Measurements from ENCODE around the gene SMAD4. TPM values are rescaled to one million over a fixed set of nuclear protein-coding genes. Genes with fewer than 3 reads are reported as not detected.
A peak's percentile ranks its signal among the peaks of the same experiment; 100 is the strongest.
"Not testable (repeated sequence)": the region's sequence is repeated elsewhere in the genome, so short reads cannot be mapped to it uniquely, and the experiment has no call there.

Gene SMAD4
- total RNA-seq, 1 experiment from 2014 or later, result 108 TPM

GRCh38 chr18:51100385-51101120 is 70.5 kb downstream of the SMAD4 start:
- no peaks in the 10 kb centered on the region for H3K36me3 ChIP-seq
- H3K4me3 ChIP-seq, result no peak overlapping the region
- no peak overlapping the region for H3K27ac ChIP-seq
- H3K9me3 ChIP-seq (replicated peaks), result no peaks in the 10 kb centered on the region
- H3K27me3 ChIP-seq, result no peaks in the 10 kb centered on the region
- peaks cover 8% of the 10 kb centered on the region for H3K4me1 ChIP-seq
- no peak for DNase-seq

GRCh38 chr18:51107082-51107481 is 77.1 kb downstream of the SMAD4 start:
- no peaks in the 10 kb centered on the region for H3K4me1 ChIP-seq
- no peak overlapping the region for H3K27ac ChIP-seq
- H3K9me3 ChIP-seq (replicated peaks), result no peaks in the 10 kb centered on the region
- DNase-seq, result no peak
- H3K36me3 ChIP-seq, result no peaks in the 10 kb centered on the region
- H3K4me3 ChIP-seq, result no peak overlapping the region
- no peaks in the 10 kb centered on the region for H3K27me3 ChIP-seq

DNA sequence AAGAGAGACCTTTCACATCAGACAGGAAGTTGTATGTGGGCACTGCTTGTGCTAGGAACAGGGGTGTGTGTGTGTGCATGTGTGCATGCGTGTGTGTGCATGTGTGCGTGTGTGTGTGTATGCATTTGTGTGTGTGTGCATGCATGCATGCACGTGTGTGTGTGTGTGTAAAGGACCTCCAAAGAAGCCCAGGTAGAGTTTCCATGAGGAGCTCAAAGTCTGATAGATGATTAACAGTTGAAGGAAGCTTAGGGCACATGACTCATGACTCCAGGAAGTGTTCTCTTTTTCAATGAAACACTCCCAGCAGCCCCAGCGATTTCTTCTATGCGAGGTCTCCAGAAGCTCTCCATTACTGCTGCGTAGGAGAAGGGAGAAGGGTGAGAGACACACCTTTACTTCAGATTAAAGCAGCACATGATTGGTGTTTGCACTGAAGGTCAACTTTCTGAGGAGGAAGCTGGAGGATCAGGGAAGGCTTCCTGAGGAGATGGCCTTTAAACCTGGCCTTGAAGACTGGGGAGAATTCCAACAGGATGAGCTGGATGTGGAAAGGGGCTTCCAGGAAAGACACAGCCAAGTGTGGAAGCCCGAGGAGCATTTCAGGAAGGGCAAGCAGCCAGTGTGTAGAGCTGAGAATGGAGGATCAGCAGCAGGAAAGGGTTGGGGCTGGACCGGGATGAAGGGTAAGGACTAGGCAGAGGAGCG is 77.7 kb downstream of the SMAD4 start:
- H3K27ac ChIP-seq, result no peak overlapping the region
- H3K4me1 ChIP-seq, result no peaks in the 10 kb centered on the region
- H3K4me3 ChIP-seq, result no peak overlapping the region
- DNase-seq, result no peak
- no peaks in the 10 kb centered on the region for H3K27me3 ChIP-seq
- H3K9me3 ChIP-seq (replicated peaks), result 0 out of 2 replicates have a peak, but pooled peaks cover 2% of the 10 kb centered on the region
- H3K36me3 ChIP-seq, result no peaks in the 10 kb centered on the region

- Histone ChIP-seq H3K4me1 (no peaks in the 10 kb centered on the region), H3K4me3 (no peak overlapping the region), H3K27me3 (no peaks in the 10 kb centered on the region), H3K27ac (no peak overlapping the region), H3K9me3 (replicated peaks) (0 out of 2 replicates have a peak, but pooled peaks cover 2% of the 10 kb centered on the region), H3K36me3 (no peaks in the 10 kb centered on the region)
- DNase-seq, result no peak
Observed at GRCh38 chr18:51108330-51108729, 78.3 kb downstream of the SMAD4 start.

GRCh38 chr18:51110073-51110797 is 80.2 kb downstream of the SMAD4 start:
- Histone ChIP-seq H3K27me3 (no peaks in the 10 kb centered on the region), H3K4me3 (peak overlapping the region; percentile 25; the same call in 1 of the 2 replicates), H3K27ac (no peak overlapping the region), H3K9me3 (replicated peaks) (0 out of 2 replicates have a peak, but pooled peaks cover 2% of the 10 kb centered on the region), H3K36me3 (no peaks in the 10 kb centered on the region), H3K4me1 (no peaks in the 10 kb centered on the region)
- peak; percentile 49 to 63 for DNase-seq

DNA sequence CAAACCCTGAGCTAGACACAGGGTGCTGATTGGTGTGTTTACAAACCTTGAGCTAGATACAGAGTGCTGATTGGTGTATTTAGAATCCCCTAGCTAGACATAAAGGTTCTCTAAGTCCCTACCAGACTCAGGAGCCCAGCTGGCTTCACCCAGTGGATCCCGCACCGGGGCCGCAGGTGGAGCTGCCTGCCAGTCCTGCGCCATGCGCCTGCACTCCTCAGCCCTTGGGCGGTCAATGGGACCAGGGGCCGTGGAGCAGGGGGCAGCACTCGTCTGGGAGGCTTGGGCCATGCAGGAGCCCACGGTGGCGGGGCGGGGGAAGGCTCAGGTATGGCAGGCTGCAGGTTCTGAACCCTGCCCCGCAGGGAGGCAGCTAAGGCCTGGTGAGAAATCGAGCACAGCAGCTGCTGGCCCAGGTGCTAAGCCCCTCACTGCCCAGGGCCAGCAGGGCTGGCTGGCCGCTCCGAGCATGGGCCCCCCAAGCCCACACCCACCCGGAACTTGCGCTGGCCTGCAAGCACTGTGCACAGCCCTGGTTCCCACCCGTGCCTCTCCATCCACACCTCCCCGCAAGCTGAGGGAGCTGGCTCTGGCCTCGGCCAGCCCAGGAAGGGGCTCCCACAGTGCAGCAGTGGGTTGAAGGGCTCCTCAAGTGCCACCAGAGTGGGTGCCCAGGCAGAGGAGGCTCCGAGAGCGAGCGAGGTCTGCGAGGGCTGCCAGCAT is 81.8 kb downstream of the SMAD4 start:
- H3K27me3 ChIP-seq; H3K4me3 ChIP-seq; H3K36me3 ChIP-seq; H3K9me3 ChIP-seq (replicated peaks); DNase-seq; H3K27ac ChIP-seq; H3K4me1 ChIP-seq: not testable (repeated sequence)

- not testable (repeated sequence) for H3K9me3 ChIP-seq (replicated peaks); H3K27me3 ChIP-seq; H3K4me1 ChIP-seq; H3K4me3 ChIP-seq; H3K27ac ChIP-seq; DNase-seq; H3K36me3 ChIP-seq
Observed at GRCh38 chr18:51116996-51117395, 87.0 kb downstream of the SMAD4 start.

DNA sequence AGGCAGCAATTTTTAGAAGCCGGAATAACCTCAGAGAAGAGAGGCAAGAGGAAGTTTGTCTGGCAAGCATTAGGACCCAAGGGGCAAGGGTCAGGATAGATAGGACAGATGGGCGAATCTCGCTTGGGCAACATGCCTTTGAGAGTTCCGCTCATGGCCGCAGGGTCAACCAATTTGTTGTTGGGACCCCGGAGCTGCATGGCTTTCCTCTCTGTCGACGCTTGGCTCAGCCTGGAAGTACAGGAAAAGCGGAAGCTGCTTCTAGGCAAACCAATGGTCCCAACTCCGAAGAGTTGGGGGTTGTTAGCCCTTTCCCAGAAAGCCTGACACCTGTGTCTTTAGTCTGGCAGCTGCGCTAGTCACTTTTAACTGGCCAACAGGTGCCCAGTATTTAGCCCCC is 89.5 kb downstream of the SMAD4 start:
- not testable (repeated sequence) for H3K9me3 ChIP-seq (replicated peaks); H3K27ac ChIP-seq; DNase-seq; H3K27me3 ChIP-seq; H3K4me3 ChIP-seq; H3K4me1 ChIP-seq; H3K36me3 ChIP-seq

DNA sequence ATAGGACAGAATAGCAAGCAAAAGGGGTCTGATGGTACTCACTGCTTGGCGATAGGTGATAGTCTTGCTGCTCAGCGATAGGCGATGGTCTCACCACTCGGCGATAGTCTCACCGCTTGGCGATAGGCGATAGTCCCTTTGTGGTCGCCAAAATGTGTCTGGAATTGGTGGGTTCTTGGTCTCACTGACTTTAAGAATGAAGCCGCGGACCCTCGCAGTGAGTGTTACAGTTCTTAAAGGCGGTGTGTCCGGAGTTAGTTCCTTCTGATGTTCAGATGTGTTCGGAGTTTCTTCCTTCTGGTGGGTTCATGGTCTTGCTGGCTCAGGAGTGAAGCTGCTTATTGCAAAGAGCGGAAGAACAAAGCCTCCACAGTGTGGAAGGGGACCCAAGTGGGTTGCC is 90.0 kb downstream of the SMAD4 start:
- not testable (repeated sequence) for H3K9me3 ChIP-seq (replicated peaks); H3K4me1 ChIP-seq; H3K36me3 ChIP-seq; H3K27me3 ChIP-seq; DNase-seq; H3K4me3 ChIP-seq; H3K27ac ChIP-seq

GRCh38 chr18:51120809-51121596 is 91.0 kb downstream of the SMAD4 start:
- Histone ChIP-seq H3K36me3 (no peaks in the 10 kb centered on the region), H3K27me3 (no peaks in the 10 kb centered on the region), H3K9me3 (replicated peaks) (no peaks in the 10 kb centered on the region), H3K4me1 (no peaks in the 10 kb centered on the region), H3K4me3 (no peak overlapping the region), H3K27ac (no peak overlapping the region)
- DNase-seq, result no peak

DNA sequence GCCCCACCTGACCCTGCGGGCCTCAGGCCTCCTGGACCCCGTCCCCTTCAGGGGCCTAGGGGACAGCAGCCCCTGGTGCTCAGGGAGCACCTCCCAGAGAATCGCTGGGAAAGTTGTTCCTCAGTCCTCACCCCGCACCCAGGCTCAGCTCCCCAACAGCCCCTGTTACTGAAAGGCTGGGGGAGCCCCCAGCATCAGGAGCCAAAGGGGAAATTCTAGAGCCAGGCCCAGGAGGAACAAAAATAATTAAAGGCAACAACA is 91.5 kb downstream of the SMAD4 start:
- no peak for DNase-seq
- no peak overlapping the region for H3K27ac ChIP-seq

DNA sequence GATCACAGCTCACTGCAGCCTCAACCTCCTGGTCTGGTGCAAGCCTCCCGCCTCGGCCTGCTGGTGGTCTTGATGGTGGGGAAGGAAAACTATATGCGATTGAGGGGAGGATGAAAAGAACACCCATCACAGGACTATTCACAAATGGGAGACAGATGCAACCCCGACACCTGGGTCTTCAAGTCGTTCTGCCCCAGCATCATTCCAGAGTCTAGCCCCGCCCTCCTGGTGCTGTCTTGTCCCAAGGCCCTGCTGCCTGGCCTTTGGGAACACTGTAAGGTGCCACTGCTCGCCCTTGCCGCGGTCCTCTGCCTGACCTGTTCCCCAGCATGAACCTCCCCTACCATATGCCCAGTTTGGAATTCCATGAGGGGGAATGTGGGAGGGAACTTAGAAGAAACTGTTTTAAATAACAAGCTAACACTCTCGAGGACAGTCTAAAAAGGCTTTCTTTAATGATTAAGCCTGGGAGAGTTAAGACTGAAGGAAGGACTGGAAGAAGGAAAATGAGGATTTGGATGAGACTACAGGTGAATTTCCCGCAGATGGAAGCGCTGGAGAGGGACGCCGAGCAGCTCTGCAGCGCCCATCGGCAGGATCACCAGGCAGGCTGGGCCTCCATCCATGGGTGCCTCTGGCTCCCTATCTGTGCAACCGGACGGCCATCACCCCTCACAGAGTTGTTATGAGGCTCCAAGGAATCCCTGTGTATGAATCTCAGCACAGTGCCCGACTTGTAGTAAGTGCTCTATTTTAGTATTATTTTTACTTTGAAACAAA is 92.4 kb downstream of the SMAD4 start:
- DNase-seq, result no peak
- Histone ChIP-seq H3K4me1 (no peaks in the 10 kb centered on the region), H3K36me3 (no peaks in the 10 kb centered on the region), H3K9me3 (replicated peaks) (no peaks in the 10 kb centered on the region), H3K27ac (no peak overlapping the region), H3K4me3 (no peak overlapping the region), H3K27me3 (no peaks in the 10 kb centered on the region)

More for the DNA sequence above, 91.5 kb downstream of the SMAD4 start:
- Histone ChIP-seq H3K9me3 (replicated peaks) (no peaks in the 10 kb centered on the region), H3K36me3 (no peaks in the 10 kb centered on the region), H3K4me1 (no peaks in the 10 kb centered on the region), H3K4me3 (no peak overlapping the region), H3K27me3 (no peaks in the 10 kb centered on the region)

DNA sequence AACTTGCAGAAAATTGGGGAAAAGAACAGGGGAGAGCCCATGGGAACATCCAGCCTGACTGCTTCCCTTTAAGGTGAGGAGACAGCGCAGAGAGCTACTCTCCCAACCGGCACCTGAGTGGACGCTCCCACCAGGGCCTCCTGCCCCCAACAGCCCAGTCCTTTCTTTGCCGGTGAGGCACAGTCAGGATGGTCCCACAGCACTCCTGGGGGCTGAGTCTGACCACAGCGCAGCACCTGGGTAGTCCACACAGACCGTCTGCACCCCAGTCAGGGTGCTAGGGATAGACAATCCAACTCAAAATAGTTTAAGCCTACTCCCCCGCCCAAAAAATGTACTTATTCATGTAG is 93.0 kb downstream of the SMAD4 start:
- H3K27me3 ChIP-seq, result no peaks in the 10 kb centered on the region
- DNase-seq, result no peak

DNA sequence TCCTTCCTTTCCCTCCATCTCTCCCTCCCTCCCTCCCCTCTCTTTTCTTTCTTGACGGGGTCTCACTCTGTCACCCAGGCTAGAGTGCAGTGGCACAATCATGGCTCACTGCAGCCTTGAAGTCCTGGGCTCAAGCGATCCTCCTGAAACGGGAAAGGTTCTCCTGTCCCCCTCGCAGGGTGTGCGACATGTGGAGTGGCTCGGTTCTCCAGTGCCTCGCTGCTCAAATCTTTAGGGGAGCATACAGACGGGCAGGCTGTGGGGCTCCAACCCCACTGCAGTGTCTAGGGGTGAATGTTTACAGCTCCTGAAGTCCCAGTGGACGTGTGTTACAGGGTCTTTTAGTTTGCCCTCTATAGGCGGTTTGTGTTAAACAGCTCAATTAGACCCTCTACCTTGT is 93.5 kb downstream of the SMAD4 start:
- Histone ChIP-seq H3K4me1 (no peaks in the 10 kb centered on the region), H3K9me3 (replicated peaks) (no peaks in the 10 kb centered on the region), H3K27me3 (no peaks in the 10 kb centered on the region), H3K4me3 (no peak overlapping the region), H3K27ac (no peak overlapping the region), H3K36me3 (no peaks in the 10 kb centered on the region)
- no peak for DNase-seq

More for the DNA sequence above, 93.0 kb downstream of the SMAD4 start:
- no peak overlapping the region for H3K4me3 ChIP-seq
- no peaks in the 10 kb centered on the region for H3K36me3 ChIP-seq
- no peaks in the 10 kb centered on the region for H3K9me3 ChIP-seq (replicated peaks)
- H3K27ac ChIP-seq, result no peak overlapping the region
- no peaks in the 10 kb centered on the region for H3K4me1 ChIP-seq
